Right renal cortex interstitium (tissue), 3 donors: ENCODE measurements around the gene AARS1. TPM values are rescaled to one million over a fixed set of nuclear protein-coding genes. Genes with fewer than 3 reads are reported as not detected.
"Not testable (repeated sequence)": the region's sequence is repeated elsewhere in the genome, so short reads cannot be mapped to it uniquely, and the experiment has no call there.

Experiments used
- DNase-seq, 3 donors: peaks; one replicate each; pipeline ENCODE4 v3.0.0-alpha.2; 2013; ENCODE audit warnings: low read depth in 3 of 3, low spot score in 2 of 3
- polyA plus RNA-seq, 3 donors: library from polyadenylated mRNA; unstranded; fragments of 120-200 nt; gene quantifications; one replicate each; pipeline ENCODE4 v1.2.1, GENCODE V29; 2013; ENCODE audit not compliant: insufficient read length in 3 of 3

The AARS1 gene
- polyA plus RNA-seq, 3 donors = 82.7 to 97.8 (median 91.1) TPM

DNA sequence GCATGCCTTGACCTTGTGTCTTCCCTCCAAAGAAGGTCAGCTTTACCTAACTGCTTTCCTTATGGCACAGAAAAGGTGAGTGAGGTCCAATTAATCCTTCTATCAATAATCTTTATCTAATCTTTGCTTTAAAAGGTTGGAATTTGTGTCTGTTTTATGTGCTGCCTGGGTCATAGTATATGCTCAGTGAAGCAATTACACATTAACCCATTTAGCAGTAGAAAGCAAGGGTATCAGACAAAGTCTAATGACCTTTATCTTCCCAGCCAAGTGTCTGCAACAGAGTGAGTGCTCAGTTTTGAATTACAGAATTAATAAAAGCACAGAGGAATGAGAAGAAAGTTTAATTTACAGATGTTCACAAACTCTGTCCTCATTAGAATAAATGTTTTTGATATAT, 63.3 kb downstream of the AARS1 start:
- not testable (repeated sequence) for DNase-seq

DNA sequence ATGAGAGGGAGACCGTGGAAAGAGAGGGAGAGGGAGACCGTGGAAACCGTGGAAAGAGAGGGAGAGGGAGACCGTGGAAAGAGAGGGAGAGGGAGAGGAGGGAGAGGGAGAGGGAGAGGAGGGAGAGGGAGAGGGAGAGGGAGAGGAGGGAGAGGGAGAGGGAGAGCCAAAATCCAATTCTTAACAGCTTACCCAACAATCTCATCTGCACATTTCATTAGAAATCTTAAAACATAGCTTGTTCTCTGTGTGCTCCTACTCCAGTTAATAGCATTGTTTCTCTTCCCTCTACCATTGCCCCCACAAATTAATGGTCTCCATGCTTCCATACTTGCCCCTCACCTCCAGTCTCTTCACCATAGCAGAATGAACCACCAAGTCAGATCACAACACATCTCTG, 63.9 kb downstream of the AARS1 start:
- DNase-seq = not testable (repeated sequence)

- not testable (repeated sequence) for DNase-seq
Measured at GRCh38 chr16:70224645-70225044, 64.7 kb downstream of the AARS1 start.

- not testable (repeated sequence) for DNase-seq
Measured at GRCh38 chr16:70223971-70224513, 65.3 kb downstream of the AARS1 start.

DNA sequence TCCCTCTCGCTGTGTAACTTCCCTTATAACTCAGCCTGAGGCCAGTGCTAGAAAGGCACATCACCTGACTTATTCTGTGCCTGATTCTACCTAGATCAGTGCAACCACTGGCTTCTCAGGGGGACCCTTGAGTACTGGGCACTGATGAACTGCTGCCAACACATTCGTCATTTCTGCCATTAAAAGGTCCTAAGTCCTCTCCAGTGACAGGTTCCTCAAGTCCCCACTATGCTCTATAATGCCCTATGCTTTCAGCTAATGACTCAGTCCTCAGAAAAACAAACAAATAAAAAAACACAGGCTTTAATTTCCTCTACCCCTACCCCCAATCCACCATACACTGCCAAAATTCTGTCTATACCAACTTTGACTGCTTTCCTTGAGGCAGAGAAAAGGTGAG, 66.1 kb downstream of the AARS1 start:
- DNase-seq = not testable (repeated sequence)

DNA sequence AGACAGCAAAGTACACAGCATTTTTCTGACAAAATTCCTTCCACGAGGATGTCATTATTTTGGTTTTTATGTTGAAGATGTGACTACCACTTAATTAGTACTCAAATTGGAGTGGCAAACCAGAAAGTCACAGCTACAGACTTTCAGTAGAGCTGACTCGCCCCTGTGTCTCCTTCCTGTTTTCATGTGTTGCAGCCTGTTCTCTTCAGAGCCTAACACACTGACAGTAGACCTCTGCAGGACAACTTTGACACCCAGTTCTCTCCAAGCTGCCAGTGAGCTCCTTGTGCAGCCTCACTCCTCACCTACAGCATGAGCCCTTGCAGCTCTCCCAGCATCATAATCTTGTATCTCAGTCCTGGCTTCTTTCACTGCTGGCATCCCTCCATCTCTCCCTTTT, 66.7 kb downstream of the AARS1 start:
- DNase-seq = not testable (repeated sequence)

DNA sequence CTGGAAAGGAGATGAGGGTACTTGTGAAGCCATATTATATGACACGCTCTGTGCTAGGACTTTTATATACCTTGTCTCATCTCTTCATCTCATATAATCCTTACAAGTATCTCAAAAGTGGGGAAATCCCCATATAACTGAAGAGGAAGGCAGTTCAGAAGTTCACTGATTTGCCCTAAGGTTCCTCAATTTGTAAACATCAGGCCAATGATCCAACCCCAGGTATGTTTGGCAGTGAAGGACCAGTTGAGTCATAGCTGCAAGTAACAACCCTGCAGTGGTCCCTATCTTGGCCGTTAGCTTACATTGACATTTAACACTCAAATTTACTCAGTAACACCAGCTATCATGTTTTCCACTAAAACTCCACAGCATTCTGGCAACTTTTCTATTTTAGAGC, 70.7 kb downstream of the AARS1 start:
- not testable (repeated sequence) for DNase-seq

GRCh38 chr16:70206382-70206781, 82.9 kb downstream of the AARS1 start:
- not testable (repeated sequence) for DNase-seq

DNA sequence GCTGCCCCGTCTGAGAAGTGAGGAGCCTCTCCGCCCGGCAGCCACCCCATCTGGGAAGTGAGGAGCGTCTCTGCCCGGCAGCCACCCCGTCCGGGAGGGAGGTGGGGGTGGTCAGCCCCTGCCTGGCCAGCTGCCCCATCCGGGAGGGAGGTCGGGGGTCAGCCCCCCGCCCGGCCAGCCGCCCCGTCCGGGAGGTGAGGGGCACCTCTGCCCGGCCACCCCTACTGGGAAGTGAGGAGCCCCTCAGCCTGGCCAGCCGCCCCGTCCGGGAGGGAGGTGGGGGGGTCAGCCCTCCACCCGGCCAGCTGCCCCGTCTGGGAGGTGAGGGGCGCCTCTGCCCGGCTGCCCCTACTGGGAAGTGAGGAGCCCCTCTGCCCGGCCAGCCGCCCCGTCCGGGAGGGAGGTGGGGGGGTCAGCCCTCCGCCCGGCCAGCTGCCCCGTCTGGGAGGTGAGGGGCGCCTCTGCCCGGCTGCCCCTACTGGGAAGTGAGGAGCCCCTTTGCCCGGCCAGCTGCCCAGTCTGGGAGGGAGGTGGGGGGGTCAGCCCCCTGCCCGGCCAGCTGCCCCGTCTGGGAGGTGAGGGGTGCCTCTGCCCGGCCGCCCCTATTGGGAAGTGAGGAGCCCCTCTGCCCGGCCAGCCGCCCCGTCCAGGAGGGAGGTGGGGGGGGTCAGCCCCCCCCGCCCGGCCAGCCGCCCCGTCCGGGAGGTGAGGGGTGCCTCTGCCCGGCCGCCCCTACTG, 84.5 kb downstream of the AARS1 start:
- DNase-seq = not testable (repeated sequence)

DNA sequence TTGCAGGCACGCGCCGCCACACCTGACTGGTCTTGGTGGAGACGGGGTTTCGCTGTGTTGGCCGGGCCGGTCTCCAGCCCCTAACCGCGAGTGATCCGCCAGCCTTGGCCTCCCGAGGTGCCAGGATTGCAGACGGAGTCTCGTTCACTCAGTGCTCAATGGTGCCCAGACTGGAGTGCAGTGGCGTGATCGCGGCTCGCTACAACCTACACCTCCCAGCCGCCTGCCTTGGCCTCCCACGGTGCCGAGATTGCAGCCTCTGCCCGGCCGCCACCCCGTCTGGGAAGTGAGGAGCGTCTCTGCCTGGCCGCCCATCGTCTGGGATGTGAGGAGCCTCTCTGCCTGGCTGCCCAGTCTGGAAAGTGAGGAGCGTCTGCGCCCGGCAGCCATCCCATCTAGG, 85.3 kb downstream of the AARS1 start:
- DNase-seq = not testable (repeated sequence)

DNA sequence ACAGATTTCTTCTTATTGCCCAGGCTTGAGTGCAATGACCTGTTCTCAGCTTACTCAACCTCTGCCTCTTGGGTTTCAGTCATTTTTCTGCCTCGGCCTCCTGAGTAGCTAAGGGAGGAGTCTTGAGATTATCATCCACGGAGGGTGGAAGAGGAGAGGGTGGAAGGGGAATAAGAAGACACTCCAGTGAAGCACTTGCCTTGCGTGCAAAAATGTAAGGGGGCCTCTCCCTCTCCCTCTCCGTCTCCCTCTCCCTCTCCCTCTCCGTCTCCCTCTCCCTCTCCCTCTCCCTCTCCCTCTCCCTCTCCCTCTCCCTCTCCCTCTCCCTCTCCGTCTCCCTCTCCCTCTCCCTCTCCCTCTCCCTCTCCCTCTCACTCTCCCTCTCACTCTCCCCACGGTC, 85.8 kb downstream of the AARS1 start:
- not testable (repeated sequence) for DNase-seq

Other genes with a start within 250 kb of the AARS1 start
- 10 to 100 TPM; 25.4 to 50.2 (median 36.0) TPM for gene PDPR, start 175.2 kb downstream of the AARS1 start, polyA plus RNA-seq
- gene CLEC18C, start 115.7 kb downstream of the AARS1 start, polyA plus RNA-seq = 10 to 100 TPM; 38.6 to 53.1 (median 48.3) TPM
- 10 to 100 TPM; 11.0 to 13.9 (median 13.7) TPM for gene EXOSC6, start 37.6 kb downstream of the AARS1 start, polyA plus RNA-seq
- 10 to 100 TPM; 36.2 to 43.9 (median 40.6) TPM for gene DDX19B, start 9.7 kb upstream of the AARS1 start, polyA plus RNA-seq
- gene DDX19A, start 57.4 kb upstream of the AARS1 start, polyA plus RNA-seq = 10 to 100 TPM; 46.2 to 50.4 (median 47.0) TPM
- gene ST3GAL2, start 149.6 kb upstream of the AARS1 start, polyA plus RNA-seq = 10 to 100 TPM; 22.4 to 27.6 (median 24.2) TPM
- 10 to 100 TPM; 11.6 to 13.8 (median 12.8) TPM for gene FCSK, start 165.1 kb upstream of the AARS1 start, polyA plus RNA-seq
- gene COG4, start 234.0 kb upstream of the AARS1 start, polyA plus RNA-seq = 10 to 100 TPM; 65.5 to 67.9 (median 65.8) TPM
- gene SF3B3, start 234.3 kb upstream of the AARS1 start, polyA plus RNA-seq = 100 to 1,000 TPM; 388 to 395 (median 388) TPM